Stimulated activated CD8-positive, alpha-beta memory T cell treated with anti-CD3 and anti-CD28 coated beads, Interleukin-4, amount 100 ng/mL, for 48 hours (primary cell): Measurements from ENCODE around the gene STAT5B.

Experiments used
- DNase-seq: peaks from one replicate; pipeline ENCODE4 v3.0.0-alpha.2; 2020

STAT5B gene

GRCh38 chr17:42178817-42179216 is 97.4 kb downstream of the STAT5B start:
- peak; percentile 35 for DNase-seq

- no peak for DNase-seq
Measured at GRCh38 chr17:42177684-42178083, 98.5 kb downstream of the STAT5B start.

GRCh38 chr17:42174126-42174783 is 101.9 kb downstream of the STAT5B start:
- DNase-seq, result no peak

GRCh38 chr17:42171831-42172230 is 104.4 kb downstream of the STAT5B start:
- DNase-seq, result no peak

GRCh38 chr17:42169351-42169750 is 106.8 kb downstream of the STAT5B start:
- no peak for DNase-seq

- DNase-seq, result no peak
Measured at GRCh38 chr17:42167807-42168206, 108.4 kb downstream of the STAT5B start.

GRCh38 chr17:42166196-42166763 is 109.9 kb downstream of the STAT5B start:
- DNase-seq, result no peak

GRCh38 chr17:42165751-42166150 is 110.4 kb downstream of the STAT5B start:
- DNase-seq, result no peak

GRCh38 chr17:42163696-42164407 is 112.3 kb downstream of the STAT5B start:
- no peak for DNase-seq

GRCh38 chr17:42163113-42163512 is 113.1 kb downstream of the STAT5B start:
- peak; percentile 84 for DNase-seq

GRCh38 chr17:42160531-42160910 is 115.7 kb downstream of the STAT5B start:
- DNase-seq, result no peak

GRCh38 chr17:42159796-42160530 is 116.2 kb downstream of the STAT5B start:
- DNase-seq, result no peak

GRCh38 chr17:42155614-42156045 is 120.6 kb downstream of the STAT5B start:
- DNase-seq, result no peak

- no peak for DNase-seq
Measured at GRCh38 chr17:42153919-42154742, 122.1 kb downstream of the STAT5B start.
